ENCODE results near the gene PSMB2. TPM values are rescaled to one million over a fixed set of nuclear protein-coding genes. Genes with fewer than 3 reads are reported as not detected.

The PSMB2 gene
- total RNA-seq, 1 donor from 2014 or later, result 44.1 TPM

GRCh38 chr1:35663434-35663833, 22.1 kb upstream of the PSMB2 start:
- Histone ChIP-seq H3K4me1 (no peaks in the 10 kb centered on the region), H3K27me3 (peaks cover 7% of the 10 kb centered on the region), H3K4me3 (no peak overlapping the region), H3K36me3 (no peaks in the 10 kb centered on the region), H3K27ac (no peak overlapping the region), H3K9me3 (no peaks in the 10 kb centered on the region)
- intact Hi-C loops (cut with DNase I), result no loop called here
- no peak for ATAC-seq
- DNase-seq, result no peak
- no peak for TF ChIP-seq CTCF (IDR thresholded peaks at IDR 0.05)

GRCh38 chr1:35661474-35661795, 20.1 kb upstream of the PSMB2 start:
- ATAC-seq, result no peak
- no peaks in the 10 kb centered on the region for H3K36me3 ChIP-seq
- H3K9me3 ChIP-seq, result no peaks in the 10 kb centered on the region
- no peak overlapping the region for H3K4me3 ChIP-seq
- intact Hi-C loops (cut with DNase I), result no loop called here
- H3K4me1 ChIP-seq, result no peaks in the 10 kb centered on the region
- H3K27ac ChIP-seq, result no peak overlapping the region
- DNase-seq, result no peak
- H3K27me3 ChIP-seq, result no peaks in the 10 kb centered on the region
- TF ChIP-seq CTCF (IDR thresholded peaks at IDR 0.05), result no peak

- no peaks in the 10 kb centered on the region for H3K4me1 ChIP-seq
- no peak for DNase-seq
- no peaks in the 10 kb centered on the region for H3K36me3 ChIP-seq
- no peaks in the 10 kb centered on the region for H3K27me3 ChIP-seq
- no peak for TF ChIP-seq CTCF (IDR thresholded peaks at IDR 0.05)
- H3K9me3 ChIP-seq, result no peaks in the 10 kb centered on the region
- ATAC-seq, result no peak
- intact Hi-C loops (cut with DNase I), result no loop called here
- H3K4me3 ChIP-seq, result no peak overlapping the region
- H3K27ac ChIP-seq, result no peak overlapping the region
These were observed 19.5 kb upstream of the PSMB2 start for GRCh38 chr1:35660581-35661473.

- Histone ChIP-seq H3K36me3 (no peaks in the 10 kb centered on the region), H3K4me3 (no peak overlapping the region), H3K27me3 (no peaks in the 10 kb centered on the region), H3K27ac (no peak overlapping the region), H3K4me1 (no peaks in the 10 kb centered on the region), H3K9me3 (no peaks in the 10 kb centered on the region)
- ATAC-seq (no peak), DNase-seq (no peak)
- intact Hi-C loops (cut with DNase I), result no loop called here
- no peak for TF ChIP-seq CTCF (IDR thresholded peaks at IDR 0.05)
These were observed 18.3 kb upstream of the PSMB2 start for GRCh38 chr1:35659589-35659988.

GRCh38 chr1:35657851-35658250, 16.5 kb upstream of the PSMB2 start:
- Histone ChIP-seq H3K27ac (no peak overlapping the region), H3K36me3 (no peaks in the 10 kb centered on the region), H3K27me3 (no peaks in the 10 kb centered on the region), H3K9me3 (no peaks in the 10 kb centered on the region), H3K4me3 (no peak overlapping the region), H3K4me1 (no peaks in the 10 kb centered on the region)
- DNase-seq (no peak), ATAC-seq (no peak)
- intact Hi-C loops (cut with DNase I), result no loop called here
- TF ChIP-seq CTCF (IDR thresholded peaks at IDR 0.05), result no peak
